GM12864 (cell line): Measurements from ENCODE around the gene FKBP2.

ENCODE experiments used
- DNase-seq: peaks from one replicate; pipeline ENCODE4 v3.0.0-alpha.2; 2011; ENCODE audit warnings: low read depth
- H3K4me3 ChIP-seq: 2 replicates; pipeline ENCODE4 v1.5.1; 2011; ENCODE audit warnings: mild to moderate bottlenecking, low read depth, low read length, control low read depth
- CTCF ChIP-seq: IDR thresholded peaks from 2 replicates; pipeline ENCODE4 v1.5.1; 2011; ENCODE audit warnings: low read depth, mild to moderate bottlenecking, moderate library complexity, low read length, control low read depth, inconsistent platforms; ENCODE audit errors: missing control alignments

The FKBP2 gene

GRCh38 chr11:64287676-64288352 is 46.9 kb downstream of the FKBP2 start:
- no peak for DNase-seq
- H3K4me3 ChIP-seq: no peak overlapping the region
- no peak for TF ChIP-seq CTCF

- DNase-seq: no peak
- H3K4me3 ChIP-seq: no peak overlapping the region
- no peak for TF ChIP-seq CTCF
Observed at GRCh38 chr11:64288353-64288750, 47.5 kb downstream of the FKBP2 start.

- no peak for TF ChIP-seq CTCF
- no peak for DNase-seq
- H3K4me3 ChIP-seq: no peak overlapping the region
Observed at GRCh38 chr11:64289002-64289564, 48.2 kb downstream of the FKBP2 start.

- DNase-seq: no peak
- H3K4me3 ChIP-seq: no peak overlapping the region
- no peak for TF ChIP-seq CTCF
Observed at GRCh38 chr11:64290352-64291261, 49.7 kb downstream of the FKBP2 start.

GRCh38 chr11:64291262-64291751 is 50.4 kb downstream of the FKBP2 start, which contains the start of gene KCNK4:
Gene KCNK4, plus strand, starts transcription at chr11:64291302. Its CDS starts 1,717 bp downstream, at chr11:64293019.
- TF ChIP-seq CTCF: no peak
- no peak for DNase-seq
- H3K4me3 ChIP-seq: no peak within 1 kb of the TSS; the same call in 1 of the 2 replicates

GRCh38 chr11:64291752-64292459 is 51.0 kb downstream of the FKBP2 start:
- TF ChIP-seq CTCF: no peak
- DNase-seq: no peak
- no peak overlapping the region; the same call in 1 of the 2 replicates for H3K4me3 ChIP-seq
